HG03064 (cell line): ENCODE measurements around the gene ABCB9.
"Not testable (repeated sequence)": the region's sequence is repeated elsewhere in the genome, so short reads cannot be mapped to it uniquely, and the experiment has no call there.

Source experiments
- ATAC-seq: cut with Tn5 transposase; IDR thresholded peaks from one replicate; pipeline ENCODE4 v1.9.1; 2021; ENCODE audit warnings: low read depth; ENCODE audit not compliant: unreplicated experiment

ABCB9 gene

GRCh38 chr12:122903693-122904034, 62.6 kb downstream of the ABCB9 start:
- no peak for ATAC-seq

DNA sequence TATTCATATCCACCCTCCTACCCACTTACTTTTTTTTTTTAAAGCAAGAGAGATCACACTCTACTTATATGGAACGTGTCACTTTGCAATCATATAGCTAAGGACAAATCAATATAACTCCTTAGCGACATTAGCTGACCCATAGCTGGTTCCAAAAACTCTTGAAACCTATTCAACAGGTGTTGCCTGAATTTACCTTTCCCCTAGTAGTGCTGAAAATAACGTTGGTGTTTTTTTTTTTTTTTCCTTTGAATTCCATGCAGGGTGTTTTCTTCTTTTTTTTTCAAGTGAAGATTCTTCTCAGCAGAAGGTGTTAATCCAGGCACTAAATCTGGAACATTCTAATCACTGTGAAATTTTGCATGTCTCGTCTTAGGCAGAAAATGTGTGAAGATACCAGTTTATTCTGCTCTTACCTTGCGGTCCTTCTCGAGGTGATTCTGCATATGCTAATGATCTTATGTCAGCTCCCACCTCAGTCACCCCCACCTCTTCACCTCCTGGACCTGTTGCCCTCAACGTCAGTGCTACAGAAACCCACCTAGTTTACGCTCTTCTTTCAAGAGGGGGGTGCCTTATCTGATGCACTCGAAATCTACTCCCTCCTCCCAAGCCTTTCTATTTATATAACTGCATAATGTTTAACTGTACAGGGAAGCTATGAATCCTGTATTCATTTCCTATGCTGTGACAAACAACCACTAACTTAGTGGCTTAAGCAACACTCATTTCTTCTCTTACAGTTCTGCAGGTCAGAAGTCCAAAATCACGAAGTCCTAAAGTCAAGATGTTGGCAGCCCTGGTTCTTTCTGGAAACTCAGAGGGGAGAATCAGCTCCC, 63.2 kb downstream of the ABCB9 start:
- ATAC-seq = no peak

DNA sequence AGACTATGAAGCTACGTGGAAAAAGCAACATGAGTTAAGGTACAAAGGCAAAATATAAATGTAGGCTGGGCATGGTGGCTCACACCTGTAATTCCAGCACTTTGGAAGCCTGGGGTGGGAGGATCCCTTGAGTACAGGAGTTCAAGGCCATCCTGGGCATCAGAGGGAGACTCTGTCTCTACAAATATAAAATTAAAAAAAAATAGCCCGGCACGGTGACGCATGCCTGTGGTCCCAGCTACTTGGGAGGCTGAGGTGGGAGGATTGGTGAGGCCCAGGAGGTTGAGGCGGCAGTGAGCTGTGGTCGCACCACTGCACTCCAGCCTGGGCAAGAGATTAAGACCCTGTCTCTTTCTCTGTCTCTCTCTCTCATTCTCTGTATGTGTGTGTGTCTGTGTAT, 66.4 kb downstream of the ABCB9 start:
- no peak for ATAC-seq

DNA sequence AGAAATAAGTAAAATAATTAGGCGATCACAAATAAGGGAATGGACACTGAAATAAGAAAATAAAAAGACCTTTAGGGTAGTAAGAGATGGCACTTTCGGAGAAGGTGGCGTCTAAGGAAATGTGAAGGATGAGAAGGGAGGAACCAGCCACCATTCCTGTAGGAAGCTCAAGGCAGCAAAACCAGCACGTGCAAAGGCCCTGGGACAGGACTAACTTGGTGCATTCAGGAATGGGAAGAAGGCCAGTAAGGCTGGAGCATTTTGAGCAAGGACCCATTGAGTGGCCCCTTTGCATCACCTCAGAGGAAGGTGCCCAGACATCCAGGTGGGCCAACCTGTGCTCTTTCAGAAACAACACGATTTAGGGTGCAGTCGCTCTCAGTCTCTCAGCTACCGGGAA, 69.6 kb downstream of the ABCB9 start:
- ATAC-seq = no peak

- ATAC-seq = peak; percentile 52
Observed at GRCh38 chr12:122895704-122896636, 70.3 kb downstream of the ABCB9 start, which contains the start of gene VPS37B. VPS37B (minus strand) TSS chr12:122896124; CDS start chr12:122896062, 62 bp downstream.

- no peak for ATAC-seq
Observed at GRCh38 chr12:122895320-122895703, 71.0 kb downstream of the ABCB9 start.

- ATAC-seq = no peak
Observed at GRCh38 chr12:122894193-122895121, 71.8 kb downstream of the ABCB9 start.

- ATAC-seq = no peak
Observed at GRCh38 chr12:122893208-122894153, 72.8 kb downstream of the ABCB9 start.

DNA sequence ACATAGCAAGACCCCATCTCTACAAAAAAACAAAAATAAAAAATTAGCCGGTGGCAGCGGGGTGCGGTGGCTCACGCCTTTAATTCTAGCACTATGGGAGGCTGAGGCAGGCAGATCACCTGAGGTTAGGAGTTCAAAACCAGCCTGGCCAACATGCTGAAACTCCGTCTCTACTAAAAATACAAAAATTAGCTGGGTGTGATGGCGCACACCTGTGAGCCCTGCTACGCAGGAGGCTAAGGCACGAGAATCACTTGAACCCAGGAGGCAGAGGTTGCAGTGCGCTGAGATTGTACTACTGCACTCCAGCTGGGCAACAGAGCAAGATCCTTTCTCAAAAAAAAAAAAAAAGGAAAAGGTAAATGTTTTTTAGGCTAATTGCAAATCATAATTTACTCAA, 73.5 kb downstream of the ABCB9 start:
- not testable (repeated sequence) for ATAC-seq

GRCh38 chr12:122891661-122892525, 74.4 kb downstream of the ABCB9 start:
- no peak for ATAC-seq

DNA sequence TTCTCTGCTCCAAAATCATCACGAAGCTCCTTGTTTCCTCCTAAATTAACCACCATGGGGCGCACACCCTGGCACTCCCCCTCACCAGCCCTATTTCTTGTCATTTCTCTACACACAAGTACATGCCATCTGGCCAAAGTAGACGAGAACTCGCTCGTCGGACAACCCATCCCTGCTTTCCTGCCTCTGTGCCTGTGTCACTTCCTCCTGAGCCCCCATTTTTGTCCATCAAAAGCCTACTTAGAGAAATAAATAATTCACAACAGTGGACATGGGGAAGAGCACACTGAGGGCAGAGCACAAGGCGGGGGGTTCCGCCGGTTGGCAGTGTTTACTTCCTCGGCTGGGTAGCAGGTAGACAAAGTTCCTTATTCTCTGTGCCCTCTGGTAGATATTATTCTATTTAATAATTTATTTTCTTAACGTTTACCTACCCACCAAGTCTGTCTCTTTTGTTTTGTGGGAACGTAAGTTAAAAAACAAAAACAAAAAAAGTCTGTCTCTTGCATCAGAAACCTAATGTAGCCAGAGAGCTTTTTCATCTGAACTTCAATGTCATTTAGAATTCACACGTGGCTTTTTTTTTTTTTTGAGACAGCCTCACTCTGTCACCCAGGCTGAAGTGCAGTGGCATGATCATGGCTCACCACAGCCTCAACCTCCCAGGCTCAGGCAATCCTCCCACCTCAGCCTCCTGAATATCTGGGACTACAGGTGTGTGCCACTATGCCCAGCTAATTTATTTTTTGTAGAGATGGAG, 76.3 kb downstream of the ABCB9 start:
- ATAC-seq = no peak

GRCh38 chr12:122888232-122888752, 78.0 kb downstream of the ABCB9 start:
- no peak for ATAC-seq

DNA sequence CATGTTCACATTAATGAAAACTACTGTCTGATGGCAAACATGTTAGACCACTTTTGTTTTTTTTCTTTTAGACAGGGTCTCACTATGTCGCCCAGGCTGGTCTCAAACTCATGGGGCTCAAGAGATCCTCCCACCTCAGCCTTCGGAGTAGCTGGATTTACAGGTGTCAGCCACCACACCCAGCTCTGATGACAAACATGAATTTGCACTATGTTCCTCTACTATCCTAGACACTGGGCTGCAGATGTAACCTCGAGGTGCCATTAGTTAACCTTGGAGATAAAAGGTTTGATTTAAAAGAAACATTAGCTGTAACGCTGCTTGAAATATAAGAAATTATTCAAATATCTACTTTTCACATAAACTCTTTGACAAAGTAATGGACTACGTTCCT, 78.4 kb downstream of the ABCB9 start:
- ATAC-seq = no peak

GRCh38 chr12:122886851-122887818, 79.1 kb downstream of the ABCB9 start:
- ATAC-seq = peak; percentile 59

DNA sequence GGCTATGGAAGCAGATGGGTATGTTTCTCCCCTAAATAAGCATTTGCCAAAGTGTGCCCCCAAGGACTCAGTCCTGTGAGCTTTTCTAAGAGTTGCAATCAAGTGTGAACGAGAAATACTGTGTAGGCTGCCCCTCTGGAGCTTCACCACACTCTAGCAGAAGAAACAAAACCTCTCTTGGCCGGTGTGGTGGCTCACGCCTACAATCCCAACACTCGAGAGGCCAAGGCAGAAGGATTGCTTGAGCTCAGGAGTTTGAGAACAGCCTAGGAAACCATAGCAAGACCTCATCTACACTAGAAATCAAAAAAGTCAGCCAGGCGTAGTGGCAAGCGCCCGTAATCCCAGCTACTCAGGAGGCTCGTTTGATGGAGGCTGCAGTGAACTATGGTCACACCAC, 80.1 kb downstream of the ABCB9 start:
- ATAC-seq = no peak

GRCh38 chr12:122884860-122885259, 81.4 kb downstream of the ABCB9 start:
- no peak for ATAC-seq
